Osteocyte (in vitro differentiated cells): ENCODE measurements around the gene MED13L. TPM values are rescaled to one million over a fixed set of nuclear protein-coding genes. Genes with fewer than 3 reads are reported as not detected.

Source experiments
- DNase-seq: peaks from one replicate; pipeline ENCODE4 v3.0.0; 2021; ENCODE audit warnings: mixed read lengths; ENCODE audit not compliant: unreplicated experiment; ENCODE audit errors: extremely low spot score
- H3K27ac Mint-ChIP-seq: one replicate; pipeline ENCODE4 v1.8.0; 2021; ENCODE audit warnings: mild to moderate bottlenecking, mixed read lengths; ENCODE audit not compliant: unreplicated experiment
- H3K27me3 Mint-ChIP-seq: one replicate; pipeline ENCODE4 v1.8.0; 2021; ENCODE audit warnings: mixed read lengths; ENCODE audit not compliant: unreplicated experiment
- H3K36me3 Mint-ChIP-seq: one replicate; pipeline ENCODE4 v1.8.0; 2021; ENCODE audit warnings: mixed read lengths; ENCODE audit not compliant: unreplicated experiment
- H3K4me1 Mint-ChIP-seq: one replicate; pipeline ENCODE4 v1.8.0; 2021; ENCODE audit warnings: mixed read lengths; ENCODE audit not compliant: unreplicated experiment
- H3K4me3 Mint-ChIP-seq: one replicate; pipeline ENCODE4 v1.8.0; 2021; ENCODE audit warnings: mild to moderate bottlenecking, moderate library complexity, mixed read lengths; ENCODE audit not compliant: unreplicated experiment
- H3K9me3 Mint-ChIP-seq: one replicate; pipeline ENCODE4 v1.8.0; 2021; ENCODE audit warnings: mixed read lengths; ENCODE audit not compliant: unreplicated experiment
- CTCF ChIP-seq: fragments of 200-600 bp; sonication (generic); IDR thresholded peaks from 2 replicates; pipeline ENCODE4 v1.5.0; 2021; ENCODE audit warnings: antibody characterized with exemption, mild to moderate bottlenecking, moderate library complexity
- total RNA-seq: library from RNA; stranded (reverse); gene quantifications from 2 replicates; pipeline ENCODE4 v1.2.1, GENCODE V29; 2021

The MED13L gene
- total RNA-seq, 1 donor from 2014 or later = 229 TPM

- Mint-ChIP-seq H3K27ac (no peak overlapping the region), H3K9me3 (no peaks in the 10 kb centered on the region), H3K4me1 (peaks cover 4% of the 10 kb centered on the region), H3K27me3 (no peaks in the 10 kb centered on the region), H3K4me3 (no peak overlapping the region), H3K36me3 (peaks cover 10% of the 10 kb centered on the region)
- TF ChIP-seq CTCF = no peak
- DNase-seq = no peak
These were observed 326.5 kb downstream of the MED13L start for GRCh38 chr12:115950959-115951358.

- no peak for DNase-seq
- Mint-ChIP-seq H3K27me3 (no peaks in the 10 kb centered on the region), H3K4me1 (peaks cover 3% of the 10 kb centered on the region), H3K4me3 (no peak overlapping the region), H3K36me3 (peaks cover 7% of the 10 kb centered on the region), H3K9me3 (no peaks in the 10 kb centered on the region), H3K27ac (no peak overlapping the region)
- no peak for TF ChIP-seq CTCF
These were observed 327.8 kb downstream of the MED13L start for GRCh38 chr12:115949675-115950074.

DNA sequence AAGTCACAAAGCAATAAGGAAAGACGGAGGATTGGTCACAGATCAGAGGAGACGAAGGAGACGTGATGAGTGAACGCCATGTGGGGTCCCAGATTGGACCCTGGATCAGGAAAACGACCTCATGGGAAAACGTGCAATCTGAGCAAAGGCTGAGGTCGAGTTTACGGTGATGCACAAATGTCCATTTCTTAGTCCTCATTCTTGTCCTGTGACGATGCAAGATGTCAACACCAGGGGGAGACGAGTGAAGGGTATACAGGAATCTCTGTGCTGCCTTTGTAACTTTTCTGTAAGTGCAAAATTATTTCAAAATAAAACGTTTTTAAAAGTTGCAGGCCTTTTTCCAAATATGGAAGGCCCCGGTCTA is 329.8 kb downstream of the MED13L start:
- DNase-seq = no peak
- H3K27me3 Mint-ChIP-seq = no peaks in the 10 kb centered on the region
- H3K36me3 Mint-ChIP-seq = peaks cover 7% of the 10 kb centered on the region

DNA sequence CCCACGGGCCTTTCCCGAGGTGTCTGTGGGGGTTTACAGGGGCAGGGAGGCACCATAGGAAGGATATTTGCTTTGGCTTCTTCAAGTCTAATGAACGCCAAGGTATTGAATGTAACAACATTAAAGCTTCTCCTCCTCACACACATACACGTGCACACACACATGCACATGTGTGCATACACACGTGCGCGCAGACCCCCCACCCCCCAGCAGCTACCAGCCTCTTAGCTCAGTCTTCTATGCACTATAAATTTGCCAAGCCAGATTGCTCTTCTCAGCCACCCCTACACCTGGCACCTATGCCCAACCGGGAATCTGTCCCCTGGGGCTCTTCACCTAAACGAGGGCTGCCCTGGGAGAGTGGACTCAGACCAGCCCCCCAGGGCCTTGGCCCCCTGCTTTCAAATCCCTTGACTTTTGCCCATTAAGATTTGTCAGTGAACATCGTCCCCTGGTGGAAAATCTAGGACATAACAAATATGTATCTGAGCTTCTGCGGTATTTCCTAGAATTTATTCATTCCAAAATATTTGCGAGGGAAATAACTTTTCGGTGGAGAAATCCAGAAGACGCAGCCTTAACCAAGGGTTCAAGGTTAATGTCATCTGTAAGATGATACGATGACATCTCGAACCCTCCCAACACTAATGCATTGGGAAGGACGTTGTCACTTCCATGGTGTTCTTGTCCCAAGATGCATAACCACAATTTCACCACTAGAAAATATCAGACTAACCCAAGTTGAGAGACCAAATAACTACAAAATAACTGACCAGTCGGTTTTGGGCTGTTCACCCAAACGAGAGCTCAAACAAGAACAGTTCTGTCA is 330.4 kb downstream of the MED13L start:
- DNase-seq = no peak
- no peaks in the 10 kb centered on the region for H3K9me3 Mint-ChIP-seq

More for the DNA sequence above, 329.8 kb downstream of the MED13L start:
- peak; percentile 6 for TF ChIP-seq CTCF
- Mint-ChIP-seq H3K4me3 (no peak overlapping the region), H3K4me1 (no peaks in the 10 kb centered on the region), H3K27ac (no peak overlapping the region), H3K9me3 (no peaks in the 10 kb centered on the region)

More for the DNA sequence above, 330.4 kb downstream of the MED13L start:
- H3K4me1 Mint-ChIP-seq = no peaks in the 10 kb centered on the region
- no peaks in the 10 kb centered on the region for H3K27me3 Mint-ChIP-seq
- H3K4me3 Mint-ChIP-seq = no peak overlapping the region
- peak; percentile 38 for TF ChIP-seq CTCF
- H3K27ac Mint-ChIP-seq = no peak overlapping the region
- peaks cover 4% of the 10 kb centered on the region for H3K36me3 Mint-ChIP-seq
